Measurements from ENCODE around the gene RAD51B.

The RAD51B gene

DNA sequence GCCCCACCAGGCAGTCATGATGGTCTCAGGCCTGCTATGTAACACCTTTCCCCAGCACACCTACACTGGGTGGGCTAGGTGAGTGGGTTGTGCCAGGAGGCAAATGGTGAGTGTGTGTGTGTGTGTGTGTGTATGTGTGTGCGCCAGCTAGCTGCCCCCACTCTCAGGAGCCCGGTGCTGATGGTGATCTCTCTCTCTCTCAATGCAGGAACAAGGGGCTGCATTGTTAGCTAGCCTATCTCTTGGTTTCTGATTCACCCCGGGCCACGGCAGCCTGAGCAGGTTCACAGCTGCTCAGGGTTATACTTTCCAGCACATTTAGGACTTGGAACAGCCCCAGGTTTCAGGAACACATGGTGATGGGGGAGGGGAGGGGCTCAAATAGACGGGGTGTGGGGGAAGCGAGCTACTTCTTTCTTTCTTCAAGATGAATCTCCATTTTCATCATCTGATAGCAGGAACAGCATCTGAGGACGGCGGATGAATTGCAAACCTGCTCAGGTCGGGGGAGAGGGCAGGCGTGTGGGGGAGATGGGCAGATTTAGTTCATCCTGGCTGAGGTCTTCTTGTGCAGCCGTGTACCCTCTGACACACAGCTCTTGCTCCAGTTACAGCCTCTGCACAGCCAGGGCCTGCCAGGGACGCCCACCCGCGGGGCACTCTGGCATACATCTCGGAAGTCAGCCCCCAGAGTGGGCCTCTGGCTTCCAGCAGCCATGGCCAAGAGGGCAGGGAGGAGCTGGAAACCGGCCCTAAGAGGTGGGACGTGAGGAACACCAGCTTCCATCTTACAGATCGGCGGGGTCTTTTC, 835.6 kb downstream of the RAD51B start (continued):
- TF ChIP-seq, protein P1, sequence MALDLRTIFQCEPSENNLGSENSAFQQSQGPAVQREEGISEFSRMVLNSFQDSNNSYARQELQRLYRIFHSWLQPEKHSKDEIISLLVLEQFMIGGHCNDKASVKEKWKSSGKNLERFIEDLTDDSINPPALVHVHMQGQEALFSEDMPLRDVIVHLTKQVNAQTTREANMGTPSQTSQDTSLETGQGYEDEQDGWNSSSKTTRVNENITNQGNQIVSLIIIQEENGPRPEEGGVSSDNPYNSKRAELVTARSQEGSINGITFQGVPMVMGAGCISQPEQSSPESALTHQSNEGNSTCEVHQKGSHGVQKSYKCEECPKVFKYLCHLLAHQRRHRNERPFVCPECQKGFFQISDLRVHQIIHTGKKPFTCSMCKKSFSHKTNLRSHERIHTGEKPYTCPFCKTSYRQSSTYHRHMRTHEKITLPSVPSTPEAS (tag by site-specific recombination; IDR thresholded peaks at IDR 0.05): 0 out of 2 replicates have a peak, but pooled peaks have one; percentile 25

DNA sequence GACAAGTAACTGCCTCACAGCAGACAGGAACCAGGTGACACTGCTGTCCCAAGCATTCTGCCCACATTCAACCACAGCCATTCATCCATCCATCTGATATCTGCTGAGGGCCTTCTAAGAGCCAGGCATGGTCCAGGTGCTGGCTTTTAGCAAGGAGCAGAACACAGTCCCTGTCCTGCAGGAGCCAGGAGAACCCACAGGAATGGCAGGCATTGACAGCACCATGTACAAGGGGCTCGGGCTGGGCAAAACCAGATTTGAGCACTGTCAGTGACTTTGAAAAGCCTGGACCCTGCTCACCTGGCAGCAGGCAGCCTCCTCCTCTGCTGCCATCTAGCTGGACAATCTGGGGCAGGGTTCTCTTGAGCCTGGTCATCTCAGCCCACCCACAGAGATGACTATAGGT, 836.3 kb downstream of the RAD51B start:
- no peaks in the 10 kb centered on the region for H3K36me3 ChIP-seq (ENCODE audit: control insufficient read depth in 2 of 2, insufficient read depth in 1 of 2, low read length in 2 of 2)
- no peaks in the 10 kb centered on the region for H3K9me3 ChIP-seq (ENCODE audit: control insufficient read depth, insufficient read depth, low read depth, low read length)
- ChIA-PET CTCF (no interaction called here), POLR2A (no interaction called here)
- TF ChIP-seq ZNF571 (tag by site-specific recombination; IDR thresholded peaks at IDR 0.05) (no peak), TRIM28 (IDR thresholded peaks at IDR 0.05; ENCODE audit: borderline replicate concordance, low read length) (no peak), ZNF157 (tag by site-specific recombination; IDR thresholded peaks at IDR 0.05) (no peak), ZNF114 (tag by site-specific recombination; IDR thresholded peaks at IDR 0.05) (no peak), REPIN1 (tag by site-specific recombination; IDR thresholded peaks at IDR 0.05; ENCODE audit: low read depth) (no peak), ZNF214 (tag by site-specific recombination; IDR thresholded peaks at IDR 0.05; ENCODE audit: borderline replicate concordance) (no peak), ZNF19 (tag by site-specific recombination; IDR thresholded peaks at IDR 0.05; ENCODE audit: low read depth) (no peak), ZIC2 (tag by site-specific recombination; IDR thresholded peaks at IDR 0.05) (no peak), ZBTB7A (tag by site-specific recombination; IDR thresholded peaks at IDR 0.05; ENCODE audit: low read depth) (no peak), ZNF133 (tag by site-specific recombination; IDR thresholded peaks at IDR 0.05) (no peak)
- TF ChIP-seq, protein P2, sequence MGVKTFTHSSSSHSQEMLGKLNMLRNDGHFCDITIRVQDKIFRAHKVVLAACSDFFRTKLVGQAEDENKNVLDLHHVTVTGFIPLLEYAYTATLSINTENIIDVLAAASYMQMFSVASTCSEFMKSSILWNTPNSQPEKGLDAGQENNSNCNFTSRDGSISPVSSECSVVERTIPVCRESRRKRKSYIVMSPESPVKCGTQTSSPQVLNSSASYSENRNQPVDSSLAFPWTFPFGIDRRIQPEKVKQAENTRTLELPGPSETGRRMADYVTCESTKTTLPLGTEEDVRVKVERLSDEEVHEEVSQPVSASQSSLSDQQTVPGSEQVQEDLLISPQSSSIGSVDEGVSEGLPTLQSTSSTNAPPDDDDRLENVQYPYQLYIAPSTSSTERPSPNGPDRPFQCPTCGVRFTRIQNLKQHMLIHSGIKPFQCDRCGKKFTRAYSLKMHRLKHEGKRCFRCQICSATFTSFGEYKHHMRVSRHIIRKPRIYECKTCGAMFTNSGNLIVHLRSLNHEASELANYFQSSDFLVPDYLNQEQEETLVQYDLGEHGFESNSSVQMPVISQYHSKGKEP (tag by site-specific recombination; IDR thresholded peaks at IDR 0.05): no peak
- TF ChIP-seq, protein P3, sequence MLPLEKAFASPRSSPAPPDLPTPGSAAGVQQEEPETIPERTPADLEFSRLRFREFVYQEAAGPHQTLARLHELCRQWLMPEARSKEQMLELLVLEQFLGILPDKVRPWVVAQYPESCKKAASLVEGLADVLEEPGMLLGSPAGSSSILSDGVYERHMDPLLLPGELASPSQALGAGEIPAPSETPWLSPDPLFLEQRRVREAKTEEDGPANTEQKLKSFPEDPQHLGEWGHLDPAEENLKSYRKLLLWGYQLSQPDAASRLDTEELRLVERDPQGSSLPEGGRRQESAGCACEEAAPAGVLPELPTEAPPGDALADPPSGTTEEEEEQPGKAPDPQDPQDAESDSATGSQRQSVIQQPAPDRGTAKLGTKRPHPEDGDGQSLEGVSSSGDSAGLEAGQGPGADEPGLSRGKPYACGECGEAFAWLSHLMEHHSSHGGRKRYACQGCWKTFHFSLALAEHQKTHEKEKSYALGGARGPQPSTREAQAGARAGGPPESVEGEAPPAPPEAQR (tag by site-specific recombination; IDR thresholded peaks at IDR 0.05): no peak
- TF ChIP-seq, protein P4, sequence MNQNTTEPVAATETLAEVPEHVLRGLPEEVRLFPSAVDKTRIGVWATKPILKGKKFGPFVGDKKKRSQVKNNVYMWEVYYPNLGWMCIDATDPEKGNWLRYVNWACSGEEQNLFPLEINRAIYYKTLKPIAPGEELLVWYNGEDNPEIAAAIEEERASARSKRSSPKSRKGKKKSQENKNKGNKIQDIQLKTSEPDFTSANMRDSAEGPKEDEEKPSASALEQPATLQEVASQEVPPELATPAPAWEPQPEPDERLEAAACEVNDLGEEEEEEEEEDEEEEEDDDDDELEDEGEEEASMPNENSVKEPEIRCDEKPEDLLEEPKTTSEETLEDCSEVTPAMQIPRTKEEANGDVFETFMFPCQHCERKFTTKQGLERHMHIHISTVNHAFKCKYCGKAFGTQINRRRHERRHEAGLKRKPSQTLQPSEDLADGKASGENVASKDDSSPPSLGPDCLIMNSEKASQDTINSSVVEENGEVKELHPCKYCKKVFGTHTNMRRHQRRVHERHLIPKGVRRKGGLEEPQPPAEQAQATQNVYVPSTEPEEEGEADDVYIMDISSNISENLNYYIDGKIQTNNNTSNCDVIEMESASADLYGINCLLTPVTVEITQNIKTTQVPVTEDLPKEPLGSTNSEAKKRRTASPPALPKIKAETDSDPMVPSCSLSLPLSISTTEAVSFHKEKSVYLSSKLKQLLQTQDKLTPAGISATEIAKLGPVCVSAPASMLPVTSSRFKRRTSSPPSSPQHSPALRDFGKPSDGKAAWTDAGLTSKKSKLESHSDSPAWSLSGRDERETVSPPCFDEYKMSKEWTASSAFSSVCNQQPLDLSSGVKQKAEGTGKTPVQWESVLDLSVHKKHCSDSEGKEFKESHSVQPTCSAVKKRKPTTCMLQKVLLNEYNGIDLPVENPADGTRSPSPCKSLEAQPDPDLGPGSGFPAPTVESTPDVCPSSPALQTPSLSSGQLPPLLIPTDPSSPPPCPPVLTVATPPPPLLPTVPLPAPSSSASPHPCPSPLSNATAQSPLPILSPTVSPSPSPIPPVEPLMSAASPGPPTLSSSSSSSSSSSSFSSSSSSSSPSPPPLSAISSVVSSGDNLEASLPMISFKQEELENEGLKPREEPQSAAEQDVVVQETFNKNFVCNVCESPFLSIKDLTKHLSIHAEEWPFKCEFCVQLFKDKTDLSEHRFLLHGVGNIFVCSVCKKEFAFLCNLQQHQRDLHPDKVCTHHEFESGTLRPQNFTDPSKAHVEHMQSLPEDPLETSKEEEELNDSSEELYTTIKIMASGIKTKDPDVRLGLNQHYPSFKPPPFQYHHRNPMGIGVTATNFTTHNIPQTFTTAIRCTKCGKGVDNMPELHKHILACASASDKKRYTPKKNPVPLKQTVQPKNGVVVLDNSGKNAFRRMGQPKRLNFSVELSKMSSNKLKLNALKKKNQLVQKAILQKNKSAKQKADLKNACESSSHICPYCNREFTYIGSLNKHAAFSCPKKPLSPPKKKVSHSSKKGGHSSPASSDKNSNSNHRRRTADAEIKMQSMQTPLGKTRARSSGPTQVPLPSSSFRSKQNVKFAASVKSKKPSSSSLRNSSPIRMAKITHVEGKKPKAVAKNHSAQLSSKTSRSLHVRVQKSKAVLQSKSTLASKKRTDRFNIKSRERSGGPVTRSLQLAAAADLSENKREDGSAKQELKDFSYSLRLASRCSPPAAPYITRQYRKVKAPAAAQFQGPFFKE (tag by site-specific recombination; IDR thresholded peaks at IDR 0.05; ENCODE audit: borderline replicate concordance): no peak
- no peak overlapping the region for H3K27ac ChIP-seq (ENCODE audit: extremely low read depth, low read depth, low read length)
- no peak overlapping the region for H3K4me3 ChIP-seq (ENCODE audit: low read depth, low read length)
- H3K4me1 ChIP-seq (ENCODE audit: control insufficient read depth, insufficient read depth, low read length): no peaks in the 10 kb centered on the region

Data from HEK293 (cell line).